A549 (cell line): ENCODE data around the gene HMCN1. TPM values are rescaled to one million over a fixed set of nuclear protein-coding genes. Genes with fewer than 3 reads are reported as not detected.

Experiments
- ATAC-seq, 2 experiments: fragments of 200-7000 bp in 1 of 2; fragments of >200 bp in 1 of 2; cut with Nextera tagmentation in 1 of 2; cut with Tn5 transposase in 1 of 2; 3 replicates each; pipeline versions ENCODE4 v1.8.0 to v1.9.1; 2018 to 2020; ENCODE audit warnings: mild to moderate bottlenecking in 1 of 2, moderate library complexity in 1 of 2
- CTCF ChIA-PET: fragments of 300-600 bp; sonication (Branson Sonifier 250); formaldehyde crosslinking; extraction: SDS; loops from one replicate; lab custom pipeline; 2021; ENCODE audit warnings: antibody characterized with exemption, inconsistent platforms; lab: Yijun Ruan, JAX
- POLR2A ChIA-PET: fragments of 350-600 bp; formaldehyde crosslinking; extraction: SDS; loops from one replicate; lab custom pipeline; 2021; ENCODE audit warnings: antibody characterized with exemption, inconsistent platforms; lab: Yijun Ruan, JAX
- DNase-seq, 2 experiments: peaks; one replicate each; pipeline versions ENCODE4 v3.0.0 to v3.0.0-alpha.2; 2011 to 2016; ENCODE audit warnings: low read depth in 1 of 2, low spot score in 1 of 2
- FAIRE-seq: peaks from 2 replicates; lab custom pipeline; 2011; peaks lifted over from hg19 to GRCh38; lab: Jason Lieb, UNC
- H3K27ac ChIP-seq, 2 experiments: fragments of >200 bp; sonication (Bioruptor Twin); formaldehyde crosslinking; 3 replicates each; pipeline ENCODE4 v1.5.1; 2016 to 2017
- H3K4me1 ChIP-seq: fragments of >200 bp; sonication (Bioruptor Twin); formaldehyde crosslinking; 3 replicates; pipeline ENCODE4 v1.6.1; 2016
- H3K4me2 ChIP-seq: fragments of >200 bp; sonication (Bioruptor Twin); formaldehyde crosslinking; 3 replicates; pipeline ENCODE4 v1.6.1; 2016
- H3K4me3 ChIP-seq: fragments of >200 bp; sonication (Bioruptor Twin); formaldehyde crosslinking; 3 replicates; pipeline ENCODE4 v1.5.1; 2016
- H3K9me3 ChIP-seq: fragments of >200 bp; sonication (Bioruptor Twin); formaldehyde crosslinking; 3 replicates; pipeline ENCODE4 v1.6.1; 2016
- CBX8 ChIP-seq: fragments of 200-600 bp; sonication (generic); IDR thresholded peaks from 2 replicates; pipeline ENCODE4 v1.6.1; 2016
- CEBPB ChIP-seq, 2 experiments: fragments of >200 bp in 1 of 2; sonication (Bioruptor Twin) in 1 of 2; formaldehyde crosslinking in 1 of 2; IDR thresholded peaks; 2 replicates each; pipeline ENCODE4 v1.6.1; 2012 to 2016
- E2F6 ChIP-seq: IDR thresholded peaks from 2 replicates; pipeline ENCODE4 v1.6.1; 2012; ENCODE audit warnings: low read depth, borderline replicate concordance
- EHF ChIP-seq: fragments of 250-450 bp; sonication (Bioruptor Pico); IDR thresholded peaks from 2 replicates; pipeline ENCODE4 v1.5.0; 2020; ENCODE audit warnings: mild to moderate bottlenecking
- EHMT2 ChIP-seq: fragments of 200-600 bp; sonication (generic); IDR thresholded peaks from 2 replicates; pipeline ENCODE4 v1.6.1; 2016; ENCODE audit warnings: antibody characterized with exemption, low read depth, mild to moderate bottlenecking, moderate library complexity
- ESRRA ChIP-seq: fragments of 150-350 bp; IDR thresholded peaks from 2 replicates; pipeline ENCODE4 v1.6.1; 2014; ENCODE audit warnings: mild to moderate bottlenecking, low read length, borderline replicate concordance
- FOSB ChIP-seq: fragments of 250-450 bp; sonication (Bioruptor Pico); IDR thresholded peaks from 2 replicates; pipeline ENCODE4 v1.5.0; 2020; ENCODE audit warnings: mild to moderate bottlenecking, moderate library complexity
- GATA3 ChIP-seq: IDR thresholded peaks from 2 replicates; pipeline ENCODE4 v1.6.1; 2012; ENCODE audit warnings: borderline replicate concordance
- HDAC2 ChIP-seq: fragments of 200-600 bp; sonication (generic); IDR thresholded peaks from 2 replicates; pipeline ENCODE4 v1.6.1; 2016
- HOXB5 ChIP-seq: fragments of 250-450 bp; sonication (Bioruptor Pico); IDR thresholded peaks from 2 replicates; pipeline ENCODE4 v1.5.0; 2020; ENCODE audit warnings: mild to moderate bottlenecking, moderate library complexity
- JUN ChIP-seq, 2 experiments: fragments of >200 bp; sonication (Bioruptor Twin); formaldehyde crosslinking; IDR thresholded peaks; 2 replicates in 1 of 2; 3 replicates in 1 of 2; pipeline ENCODE4 v1.6.1; 2016 to 2017
- KDM1A ChIP-seq: fragments of 200-600 bp; sonication (generic); IDR thresholded peaks from 2 replicates; pipeline ENCODE4 v1.6.1; 2016; ENCODE audit warnings: low read depth, mild to moderate bottlenecking
- KDM5A ChIP-seq: fragments of 200-600 bp; sonication (generic); IDR thresholded peaks from 2 replicates; pipeline ENCODE4 v1.6.1; 2016; ENCODE audit warnings: antibody characterized with exemption, mild to moderate bottlenecking
- MAFK ChIP-seq: fragments of 450-650 bp; IDR thresholded peaks from 2 replicates; pipeline ENCODE4 v1.6.1; 2014; ENCODE audit not compliant: partially characterized antibody
- MAX ChIP-seq: IDR thresholded peaks from 2 replicates; pipeline ENCODE4 v1.6.1; 2012
- MAZ ChIP-seq: fragments of 150-350 bp; IDR thresholded peaks from 2 replicates; pipeline ENCODE4 v1.6.1; 2014; ENCODE audit warnings: antibody characterized with exemption, low read depth, low read length, borderline replicate concordance
- NPAS2 ChIP-seq: fragments of 250-450 bp; sonication (Bioruptor Pico); IDR thresholded peaks from 2 replicates; pipeline ENCODE4 v1.8.0; 2022; ENCODE audit warnings: mild to moderate bottlenecking, moderate library complexity, borderline replicate concordance
- PHF8 ChIP-seq: fragments of 200-600 bp; sonication (generic); IDR thresholded peaks from 2 replicates; pipeline ENCODE4 v1.6.1; 2016; ENCODE audit warnings: low read depth, mild to moderate bottlenecking, antibody characterized with exemption, moderate library complexity, borderline replicate concordance
- POLR2A ChIP-seq: IDR thresholded peaks from 2 replicates; pipeline ENCODE4 v1.6.1; 2012; ENCODE audit warnings: mild to moderate bottlenecking, low read length
- RAD21 ChIP-seq, 2 experiments: fragments of >200 bp in 1 of 2; sonication (Bioruptor Twin) in 1 of 2; formaldehyde crosslinking in 1 of 2; IDR thresholded peaks in 1 of 2; conservative IDR thresholded peaks in 1 of 2; 2 replicates in 1 of 2; 3 replicates in 1 of 2; pipeline ENCODE4 v1.6.1; 2012 to 2018; ENCODE audit warnings: inconsistent platforms in 1 of 2
- RCOR1 ChIP-seq: fragments of 150-350 bp; IDR thresholded peaks from 2 replicates; pipeline ENCODE4 v1.6.1; 2014; ENCODE audit warnings: antibody characterized with exemption, low read length, low read depth
- RNF2 ChIP-seq: fragments of 200-600 bp; sonication (generic); IDR thresholded peaks from 2 replicates; pipeline ENCODE4 v1.6.1; 2016; ENCODE audit warnings: low read depth, mild to moderate bottlenecking, antibody characterized with exemption, moderate library complexity, borderline replicate concordance
- SMC3 ChIP-seq: fragments of >200 bp; sonication (Bioruptor Twin); formaldehyde crosslinking; IDR thresholded peaks from 3 replicates; pipeline ENCODE4 v1.6.1; 2018; ENCODE audit warnings: inconsistent platforms
- TFCP2L1 ChIP-seq: fragments of 250-450 bp; sonication (Bioruptor Pico); IDR thresholded peaks from 2 replicates; pipeline ENCODE4 v1.5.0; 2021; ENCODE audit warnings: mild to moderate bottlenecking
- TP53 ChIP-seq: fragments of 250-450 bp; sonication (Bioruptor Pico); IDR thresholded peaks from 2 replicates; pipeline ENCODE4 v1.5.0; 2021; ENCODE audit warnings: mild to moderate bottlenecking, moderate library complexity
- ZC3H11A ChIP-seq: fragments of 450-650 bp; IDR thresholded peaks from 2 replicates; pipeline ENCODE4 v1.6.1; 2014; ENCODE audit warnings: antibody characterized with exemption, mild to moderate bottlenecking
- WGBS: methylation state at CpG from one replicate; pipeline ENCODE4 v1.1.6; 2017; ENCODE audit errors: missing lambda C conversion rate; 5-methylcytosine and 5-hydroxymethylcytosine counted together
- polyA plus RNA-seq, 4 experiments: library from polyadenylated mRNA; depleted of rRNA in 3 of 4; stranded (reverse); fragments of >200 nt; fragmentation: RNase III in 1 of 4; extraction: RNeasy Plus Mini Kit Qiagen cat#74134 plus additional on column Dnase treatment in 1 of 4; gene quantifications; 2 replicates in 3 of 4; 3 replicates in 1 of 4; pipeline ENCODE4 v1.2.3, GENCODE V29; 2011 to 2017
- TF ChIP-seq, protein P1 (sequence below): fragments of >200 bp; sonication (Bioruptor Twin); formaldehyde crosslinking; IDR thresholded peaks from 2 replicates; pipeline ENCODE4 v1.6.1; 2016
- TF ChIP-seq, protein P2 (sequence below): fragments of 250-450 bp; sonication (Bioruptor Pico); IDR thresholded peaks from 2 replicates; pipeline ENCODE4 v1.5.0; 2021; ENCODE audit warnings: mild to moderate bottlenecking, moderate library complexity, borderline replicate concordance
- TF ChIP-seq, protein P3 (sequence below): fragments of >200 bp; sonication (Bioruptor Twin); formaldehyde crosslinking; IDR thresholded peaks from 3 replicates; pipeline ENCODE4 v1.5.1; 2016
- TF ChIP-seq, protein P4 (sequence below): fragments of 200-600 bp; sonication (generic); IDR thresholded peaks from 2 replicates; pipeline ENCODE4 v1.6.1; 2016; ENCODE audit warnings: antibody characterized with exemption, mild to moderate bottlenecking, moderate library complexity
- TF ChIP-seq, protein P5 (sequence below): fragments of 150-350 bp; IDR thresholded peaks from 2 replicates; pipeline ENCODE4 v1.6.1; 2014; ENCODE audit warnings: low read depth, mild to moderate bottlenecking, low read length

The HMCN1 gene
- polyA plus RNA-seq, 2 of the 4 experiments (the other 2 are of a cell fraction): 0.03 to 0.06 TPM

DNA sequence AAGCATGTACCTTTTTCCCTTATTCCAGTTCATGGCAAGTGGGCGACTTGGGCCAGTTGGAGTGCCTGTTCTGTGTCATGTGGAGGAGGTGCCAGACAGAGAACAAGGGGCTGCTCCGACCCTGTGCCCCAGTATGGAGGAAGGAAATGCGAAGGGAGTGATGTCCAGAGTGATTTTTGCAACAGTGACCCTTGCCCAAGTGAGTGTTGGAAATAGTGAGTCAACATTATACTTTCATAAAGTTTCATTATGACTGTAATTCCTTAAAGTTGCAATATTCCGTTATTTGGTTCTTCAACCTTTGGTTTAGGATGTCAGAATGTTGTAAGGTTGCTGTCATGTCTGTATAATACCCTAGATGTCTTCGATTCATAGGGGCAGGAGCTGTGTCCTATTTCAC, 410.3 kb downstream of the HMCN1 start:
- Histone ChIP-seq H3K27ac (no peak overlapping the region), H3K4me2 (no peak overlapping the region), H3K4me3 (no peak overlapping the region), H3K9me3 (no peaks in the 10 kb centered on the region), H3K4me1 (no peaks in the 10 kb centered on the region)
- no peak for ATAC-seq
- WGBS: 14% methylated on average over 5 of the region's 5 CpGs
- no peak for FAIRE-seq
- no peak for TF ChIP-seq EHMT2
- no peak for TF ChIP-seq MAZ
- TF ChIP-seq, protein P1, sequence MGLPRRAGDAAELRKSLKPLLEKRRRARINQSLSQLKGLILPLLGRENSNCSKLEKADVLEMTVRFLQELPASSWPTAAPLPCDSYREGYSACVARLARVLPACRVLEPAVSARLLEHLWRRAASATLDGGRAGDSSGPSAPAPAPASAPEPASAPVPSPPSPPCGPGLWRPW: no peak
- TF ChIP-seq FOSB (CRISPR knock-in tag): no peak
- no peak for TF ChIP-seq HDAC2
- TF ChIP-seq TP53 (CRISPR knock-in tag): no peak
- no peak for TF ChIP-seq MAFK
- TF ChIP-seq KDM5A: no peak
- no peak for TF ChIP-seq SMC3
- TF ChIP-seq ESRRA: no peak
- no peak for TF ChIP-seq RAD21 (conservative IDR thresholded peaks at IDR 0.05 in 1 of 2, IDR thresholded peaks at IDR 0.05 in 1 of 2)
- TF ChIP-seq HOXB5 (CRISPR knock-in tag): no peak
- TF ChIP-seq MAX: no peak
- TF ChIP-seq POLR2A: no peak
- no peak for TF ChIP-seq RNF2
- no peak for TF ChIP-seq ZC3H11A
- TF ChIP-seq E2F6: no peak
- TF ChIP-seq JUN (IDR thresholded peaks at IDR 0.05): no peak
- TF ChIP-seq, protein P2, sequence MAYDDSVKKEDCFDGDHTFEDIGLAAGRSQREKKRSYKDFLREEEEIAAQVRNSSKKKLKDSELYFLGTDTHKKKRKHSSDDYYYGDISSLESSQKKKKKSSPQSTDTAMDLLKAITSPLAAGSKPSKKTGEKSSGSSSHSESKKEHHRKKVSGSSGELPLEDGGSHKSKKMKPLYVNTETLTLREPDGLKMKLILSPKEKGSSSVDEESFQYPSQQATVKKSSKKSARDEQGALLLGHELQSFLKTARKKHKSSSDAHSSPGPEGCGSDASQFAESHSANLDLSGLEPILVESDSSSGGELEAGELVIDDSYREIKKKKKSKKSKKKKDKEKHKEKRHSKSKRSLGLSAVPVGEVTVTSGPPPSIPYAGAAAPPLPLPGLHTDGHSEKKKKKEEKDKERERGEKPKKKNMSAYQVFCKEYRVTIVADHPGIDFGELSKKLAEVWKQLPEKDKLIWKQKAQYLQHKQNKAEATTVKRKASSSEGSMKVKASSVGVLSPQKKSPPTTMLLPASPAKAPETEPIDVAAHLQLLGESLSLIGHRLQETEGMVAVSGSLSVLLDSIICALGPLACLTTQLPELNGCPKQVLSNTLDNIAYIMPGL (CRISPR knock-in tag): no peak
- TF ChIP-seq, protein P3, sequence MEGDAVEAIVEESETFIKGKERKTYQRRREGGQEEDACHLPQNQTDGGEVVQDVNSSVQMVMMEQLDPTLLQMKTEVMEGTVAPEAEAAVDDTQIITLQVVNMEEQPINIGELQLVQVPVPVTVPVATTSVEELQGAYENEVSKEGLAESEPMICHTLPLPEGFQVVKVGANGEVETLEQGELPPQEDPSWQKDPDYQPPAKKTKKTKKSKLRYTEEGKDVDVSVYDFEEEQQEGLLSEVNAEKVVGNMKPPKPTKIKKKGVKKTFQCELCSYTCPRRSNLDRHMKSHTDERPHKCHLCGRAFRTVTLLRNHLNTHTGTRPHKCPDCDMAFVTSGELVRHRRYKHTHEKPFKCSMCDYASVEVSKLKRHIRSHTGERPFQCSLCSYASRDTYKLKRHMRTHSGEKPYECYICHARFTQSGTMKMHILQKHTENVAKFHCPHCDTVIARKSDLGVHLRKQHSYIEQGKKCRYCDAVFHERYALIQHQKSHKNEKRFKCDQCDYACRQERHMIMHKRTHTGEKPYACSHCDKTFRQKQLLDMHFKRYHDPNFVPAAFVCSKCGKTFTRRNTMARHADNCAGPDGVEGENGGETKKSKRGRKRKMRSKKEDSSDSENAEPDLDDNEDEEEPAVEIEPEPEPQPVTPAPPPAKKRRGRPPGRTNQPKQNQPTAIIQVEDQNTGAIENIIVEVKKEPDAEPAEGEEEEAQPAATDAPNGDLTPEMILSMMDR: no peak
- CTCF ChIA-PET: no interaction called here
- POLR2A ChIA-PET: no interaction called here
- no peak for DNase-seq

GRCh38 chr1:186146974-186147373, 412.8 kb downstream of the HMCN1 start:
- Histone ChIP-seq H3K27ac (no peak overlapping the region), H3K9me3 (no peaks in the 10 kb centered on the region), H3K4me3 (no peak overlapping the region), H3K4me1 (no peaks in the 10 kb centered on the region), H3K4me2 (no peak overlapping the region)
- ChIA-PET POLR2A (no interaction called here), CTCF (interaction anchor here (0.9 kb wide), 1 partner anchor 68 kb away, joined by 3 read pairs; no protein-coding TSS in a partner anchor)
- ATAC-seq (no peak), FAIRE-seq (no peak), DNase-seq (no peak)
- WGBS: 68% methylated on average over 2 of the region's 2 CpGs
- TF ChIP-seq RCOR1 (no peak), FOSB (CRISPR knock-in tag) (no peak), RNF2 (no peak), KDM5A (no peak), NPAS2 (no peak), GATA3 (no peak), TFCP2L1 (CRISPR knock-in tag) (no peak), CEBPB (IDR thresholded peaks at IDR 0.05) (no peak), PHF8 (no peak), KDM1A (no peak), EHF (CRISPR knock-in tag) (no peak), CBX8 (no peak), RAD21 (conservative IDR thresholded peaks at IDR 0.05 in 1 of 2, IDR thresholded peaks at IDR 0.05 in 1 of 2) (no peak)
- TF ChIP-seq, protein P4, sequence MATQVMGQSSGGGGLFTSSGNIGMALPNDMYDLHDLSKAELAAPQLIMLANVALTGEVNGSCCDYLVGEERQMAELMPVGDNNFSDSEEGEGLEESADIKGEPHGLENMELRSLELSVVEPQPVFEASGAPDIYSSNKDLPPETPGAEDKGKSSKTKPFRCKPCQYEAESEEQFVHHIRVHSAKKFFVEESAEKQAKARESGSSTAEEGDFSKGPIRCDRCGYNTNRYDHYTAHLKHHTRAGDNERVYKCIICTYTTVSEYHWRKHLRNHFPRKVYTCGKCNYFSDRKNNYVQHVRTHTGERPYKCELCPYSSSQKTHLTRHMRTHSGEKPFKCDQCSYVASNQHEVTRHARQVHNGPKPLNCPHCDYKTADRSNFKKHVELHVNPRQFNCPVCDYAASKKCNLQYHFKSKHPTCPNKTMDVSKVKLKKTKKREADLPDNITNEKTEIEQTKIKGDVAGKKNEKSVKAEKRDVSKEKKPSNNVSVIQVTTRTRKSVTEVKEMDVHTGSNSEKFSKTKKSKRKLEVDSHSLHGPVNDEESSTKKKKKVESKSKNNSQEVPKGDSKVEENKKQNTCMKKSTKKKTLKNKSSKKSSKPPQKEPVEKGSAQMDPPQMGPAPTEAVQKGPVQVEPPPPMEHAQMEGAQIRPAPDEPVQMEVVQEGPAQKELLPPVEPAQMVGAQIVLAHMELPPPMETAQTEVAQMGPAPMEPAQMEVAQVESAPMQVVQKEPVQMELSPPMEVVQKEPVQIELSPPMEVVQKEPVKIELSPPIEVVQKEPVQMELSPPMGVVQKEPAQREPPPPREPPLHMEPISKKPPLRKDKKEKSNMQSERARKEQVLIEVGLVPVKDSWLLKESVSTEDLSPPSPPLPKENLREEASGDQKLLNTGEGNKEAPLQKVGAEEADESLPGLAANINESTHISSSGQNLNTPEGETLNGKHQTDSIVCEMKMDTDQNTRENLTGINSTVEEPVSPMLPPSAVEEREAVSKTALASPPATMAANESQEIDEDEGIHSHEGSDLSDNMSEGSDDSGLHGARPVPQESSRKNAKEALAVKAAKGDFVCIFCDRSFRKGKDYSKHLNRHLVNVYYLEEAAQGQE: no peak
- TF ChIP-seq, protein P5, sequence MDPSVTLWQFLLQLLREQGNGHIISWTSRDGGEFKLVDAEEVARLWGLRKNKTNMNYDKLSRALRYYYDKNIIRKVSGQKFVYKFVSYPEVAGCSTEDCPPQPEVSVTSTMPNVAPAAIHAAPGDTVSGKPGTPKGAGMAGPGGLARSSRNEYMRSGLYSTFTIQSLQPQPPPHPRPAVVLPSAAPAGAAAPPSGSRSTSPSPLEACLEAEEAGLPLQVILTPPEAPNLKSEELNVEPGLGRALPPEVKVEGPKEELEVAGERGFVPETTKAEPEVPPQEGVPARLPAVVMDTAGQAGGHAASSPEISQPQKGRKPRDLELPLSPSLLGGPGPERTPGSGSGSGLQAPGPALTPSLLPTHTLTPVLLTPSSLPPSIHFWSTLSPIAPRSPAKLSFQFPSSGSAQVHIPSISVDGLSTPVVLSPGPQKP: no peak
